Fibroblast of skin of right biceps (primary cell): Measurements from ENCODE around the gene JPH2.

Experiments
- DNase-seq: peaks from one replicate; pipeline ENCODE4 v3.0.0-alpha.2; 2013

JPH2 gene

DNA sequence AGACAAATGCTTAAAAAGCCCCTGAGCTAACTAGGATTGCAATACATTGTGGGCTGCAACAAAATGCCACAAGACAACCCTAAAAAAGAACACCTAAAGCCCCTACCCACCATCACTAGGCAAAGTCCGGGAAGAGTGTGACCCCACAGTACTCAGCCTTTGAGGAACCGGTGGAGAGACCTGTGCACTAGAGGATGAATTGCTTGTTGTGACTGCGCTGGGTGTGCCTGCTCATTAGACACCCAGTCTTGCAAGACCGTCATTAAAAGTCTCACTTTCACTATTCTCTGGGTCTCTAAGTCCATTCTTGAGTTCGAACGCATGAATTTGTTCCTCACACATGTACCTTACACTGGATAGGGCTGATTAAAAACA is 88.7 kb downstream of the JPH2 start:
- DNase-seq = no peak

DNA sequence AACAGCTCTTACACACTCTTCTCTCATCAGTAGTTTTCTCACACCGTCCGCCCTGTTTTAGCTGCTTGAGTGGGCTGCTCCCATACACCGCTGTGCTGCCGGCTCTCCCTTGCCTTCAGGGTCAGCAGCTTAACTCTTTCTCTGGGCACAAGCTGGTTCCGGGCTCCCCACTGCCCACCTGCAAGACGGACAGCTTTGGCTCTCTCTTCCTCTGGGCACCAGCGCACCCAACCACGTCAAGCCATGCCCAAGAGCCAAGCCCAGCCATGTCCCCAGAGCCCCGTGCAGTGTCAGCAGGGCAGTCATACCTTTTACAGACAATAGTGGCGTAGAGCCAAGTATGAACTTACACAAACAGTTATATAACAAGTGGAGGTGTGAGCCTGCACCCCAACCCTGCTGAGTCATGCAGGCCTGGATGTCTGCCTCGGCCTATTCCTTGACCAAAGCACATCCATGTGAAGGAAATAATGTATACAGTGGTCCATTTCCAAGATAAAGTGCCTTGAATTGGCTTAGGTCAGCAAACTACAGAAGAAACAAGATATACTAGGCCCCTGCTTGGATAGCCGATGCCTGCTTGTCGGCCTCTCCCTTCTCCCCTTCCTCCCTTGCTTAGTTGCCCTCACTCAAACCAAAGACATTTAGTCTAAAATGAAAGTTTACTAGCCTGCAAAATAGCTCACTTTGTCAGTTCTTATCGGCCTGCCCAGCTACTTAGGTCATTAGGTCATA is 89.3 kb downstream of the JPH2 start:
- DNase-seq = no peak

DNA sequence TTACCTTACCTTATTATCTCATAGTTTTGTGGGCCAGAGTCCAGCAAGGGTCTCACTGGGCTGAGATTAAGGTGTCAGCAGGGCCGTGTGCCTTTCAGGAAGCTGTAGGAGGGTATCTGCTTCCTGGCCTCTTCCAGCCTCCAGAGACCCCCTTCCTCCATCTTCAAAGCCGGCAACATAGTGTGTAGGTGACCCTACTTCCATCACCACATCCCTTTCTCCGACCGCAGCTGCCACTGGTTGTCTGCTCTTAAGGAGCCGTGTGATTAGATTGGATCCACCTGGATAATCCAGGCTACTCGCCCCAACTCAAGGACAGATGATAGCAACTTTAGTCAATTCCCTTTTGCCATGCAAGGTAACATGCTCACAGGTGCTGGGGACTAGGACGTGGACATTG is 91.2 kb downstream of the JPH2 start:
- no peak for DNase-seq

DNA sequence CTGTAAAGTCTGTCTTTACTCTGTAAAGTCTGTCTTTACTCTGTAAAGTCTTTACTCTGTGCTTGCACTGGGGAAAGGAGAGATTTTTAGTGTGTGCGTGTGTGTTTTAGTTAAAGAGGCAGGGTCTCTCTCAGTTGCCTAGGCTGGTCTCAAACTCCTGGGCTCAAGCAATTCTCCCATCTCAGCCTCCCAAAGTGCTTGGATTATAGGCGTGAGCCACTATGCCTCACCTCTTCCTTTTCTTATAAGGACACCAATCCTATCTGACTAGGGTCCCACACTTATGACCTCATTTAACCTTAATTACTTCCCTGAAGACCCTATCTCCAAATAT is 93.8 kb downstream of the JPH2 start:
- no peak for DNase-seq

DNA sequence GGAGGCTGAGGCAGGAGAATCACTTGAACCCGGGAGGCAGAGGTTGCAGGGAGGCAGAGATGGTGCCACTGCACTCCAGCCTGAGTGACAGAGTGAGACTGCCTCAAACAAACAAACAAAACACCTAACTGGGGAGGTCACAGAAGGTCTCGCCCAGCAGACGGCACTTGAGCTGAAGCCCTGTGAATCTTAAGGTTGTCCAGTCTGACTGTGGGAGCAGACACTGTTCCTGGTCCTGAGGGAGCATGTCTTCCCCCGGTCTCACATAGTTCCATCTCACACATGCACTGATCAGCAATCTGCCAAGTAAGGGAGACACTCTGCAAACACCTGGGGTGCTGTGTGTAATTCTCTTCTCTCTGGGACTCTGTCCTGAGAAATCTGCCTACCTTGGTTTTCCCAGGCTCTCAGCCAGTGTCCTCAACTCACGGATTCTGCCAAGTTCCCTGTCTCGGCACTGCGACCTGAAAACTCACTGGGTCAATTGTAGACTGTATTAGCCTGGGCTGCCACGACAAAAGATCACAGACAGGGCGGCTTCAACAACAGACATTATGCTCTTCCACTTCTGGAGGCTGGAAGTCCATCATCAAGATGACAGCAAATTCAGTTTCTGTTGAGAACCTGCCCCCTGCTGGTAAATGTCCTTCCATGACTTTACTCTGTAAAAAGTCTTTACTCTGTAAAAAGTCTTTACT is 94.3 kb downstream of the JPH2 start:
- peak; percentile 51 for DNase-seq

DNA sequence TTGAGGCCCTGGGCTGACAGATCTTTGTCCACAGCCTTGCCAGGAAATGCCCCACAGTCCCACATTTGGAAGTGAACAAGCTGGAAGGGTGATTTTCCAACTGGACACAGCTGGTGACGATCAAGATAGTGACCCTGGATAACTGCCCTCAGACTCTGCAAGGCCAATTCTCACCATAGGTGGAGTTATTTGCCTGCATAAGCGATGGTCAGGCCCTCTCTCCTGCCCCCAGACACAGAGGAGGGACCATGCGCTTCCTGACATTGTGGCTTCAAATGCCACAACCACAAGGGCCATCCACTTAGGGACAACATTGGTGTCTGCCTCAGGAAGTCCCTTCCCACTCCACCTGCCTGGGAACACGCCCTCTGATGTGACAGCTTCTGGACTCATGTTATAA is 96.0 kb downstream of the JPH2 start:
- DNase-seq = no peak

DNA sequence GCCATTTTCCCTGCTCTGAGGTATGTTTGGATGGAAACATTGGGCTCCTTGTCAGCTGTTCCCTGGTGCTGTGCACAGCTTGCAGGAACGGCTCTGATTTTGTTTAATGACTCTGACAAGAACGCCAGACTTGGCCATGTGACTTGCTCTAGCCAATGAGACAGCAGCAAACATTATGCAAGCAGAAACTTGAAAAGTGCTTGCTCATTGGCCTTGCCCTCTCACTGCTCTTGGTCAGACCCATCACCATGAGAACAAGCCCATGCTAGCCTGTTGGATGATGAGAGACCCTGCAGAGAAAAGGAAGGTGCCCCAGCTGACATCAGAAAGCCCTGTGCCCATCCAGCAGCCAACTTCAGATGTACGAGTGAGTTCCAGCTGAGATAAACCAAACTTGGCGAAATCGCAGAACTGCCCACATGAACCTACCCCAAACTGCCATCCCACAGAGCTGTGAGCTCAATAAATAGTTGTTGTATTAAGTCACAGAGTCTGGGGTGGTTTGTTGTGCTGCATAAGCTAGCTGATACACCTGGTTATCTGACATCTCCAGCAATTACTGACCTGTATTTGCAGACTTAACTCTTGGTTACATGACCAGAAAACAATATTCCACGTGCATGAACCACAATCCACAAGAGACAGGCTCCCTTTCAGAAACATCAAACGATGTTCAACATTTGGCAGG is 96.9 kb downstream of the JPH2 start:
- DNase-seq = peak; percentile 55

DNA sequence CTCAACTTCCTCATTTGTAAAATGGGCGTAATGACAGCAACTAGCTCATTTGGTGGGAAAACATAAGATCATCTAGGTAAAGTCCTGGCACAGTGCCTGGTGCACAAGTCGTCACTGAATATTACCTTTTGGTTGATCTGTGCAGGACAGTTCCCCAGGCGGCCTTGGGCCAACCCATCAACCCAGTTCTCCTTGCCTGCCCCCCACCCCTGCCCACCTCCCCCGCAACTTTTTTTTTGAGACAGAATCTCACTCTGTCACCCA is 99.2 kb downstream of the JPH2 start:
- no peak for DNase-seq

DNA sequence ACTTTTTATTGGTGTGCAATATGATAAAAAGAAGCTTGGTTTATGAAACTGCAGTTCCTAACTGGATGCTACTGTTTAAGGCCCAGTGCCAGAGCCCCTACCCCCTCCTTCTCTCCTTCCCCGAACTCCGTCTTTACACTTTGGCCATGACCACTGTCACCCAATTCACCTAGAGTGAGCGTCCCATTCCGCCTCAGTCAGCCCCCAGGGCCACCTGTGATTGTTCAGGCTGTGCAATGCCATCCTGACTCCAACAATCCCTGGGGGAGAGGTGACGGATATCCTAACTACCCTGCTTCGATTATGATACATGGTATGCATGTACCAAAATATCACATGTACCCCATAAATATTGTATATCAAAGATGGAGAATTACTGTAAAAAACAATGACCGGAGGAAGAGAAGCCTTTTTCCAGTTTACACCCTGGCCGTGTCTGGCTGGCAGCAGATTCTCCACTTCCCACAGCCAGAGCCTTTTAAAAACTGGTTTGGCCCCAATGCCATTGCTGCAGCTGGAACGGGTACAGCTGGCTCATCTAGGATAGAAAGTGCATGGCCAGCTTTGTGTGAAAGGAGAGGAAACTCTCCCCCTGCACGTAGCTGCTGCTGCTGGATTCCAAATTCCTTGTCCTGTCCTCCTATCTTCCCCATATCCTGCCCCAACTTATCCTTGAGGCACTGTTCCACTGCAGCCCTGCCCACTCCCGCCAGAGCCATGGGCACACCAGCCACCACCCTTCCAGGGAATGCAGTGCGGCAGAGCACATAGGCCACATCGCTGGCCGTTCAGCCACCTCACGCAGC is 99.7 kb downstream of the JPH2 start:
- no peak for DNase-seq

DNA sequence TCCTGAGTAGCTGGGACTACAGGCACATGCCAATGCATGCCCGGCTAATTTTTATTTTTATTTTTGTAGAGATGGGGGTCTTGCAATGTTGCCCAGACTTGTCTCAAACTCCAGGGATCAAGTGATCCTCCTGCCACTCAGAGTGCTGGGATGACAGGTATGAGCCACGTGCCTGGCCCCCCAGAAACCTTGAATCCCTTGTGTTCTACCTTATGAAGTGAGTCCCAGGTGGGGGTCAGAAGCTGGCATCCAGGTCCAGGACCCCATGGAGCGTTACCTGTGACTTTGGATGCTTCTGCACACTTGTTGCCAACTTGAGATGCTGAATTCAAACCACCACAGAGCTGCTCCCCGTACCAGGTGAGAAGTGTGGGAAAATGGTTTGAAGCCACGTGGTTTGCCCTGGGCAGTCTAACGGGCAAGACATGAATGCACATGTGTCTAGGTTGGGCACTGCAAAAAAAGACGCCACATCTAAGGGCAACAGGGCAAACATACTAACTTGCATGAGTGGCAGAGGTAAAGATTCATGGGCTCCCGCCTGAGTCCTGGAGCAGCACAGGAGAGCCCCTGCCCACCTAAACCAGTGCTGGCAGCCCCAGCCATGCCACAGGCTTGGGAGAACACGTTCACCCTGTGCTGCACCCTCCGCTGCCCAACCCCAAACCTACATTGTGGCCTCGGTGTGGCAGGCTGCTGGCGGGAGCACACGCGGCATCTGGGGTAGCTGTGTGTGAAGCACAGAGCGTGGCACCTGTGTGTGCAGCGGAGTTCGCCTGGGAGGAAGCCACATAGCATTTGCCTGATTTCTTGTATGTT is 101.2 kb downstream of the JPH2 start:
- DNase-seq = no peak

DNA sequence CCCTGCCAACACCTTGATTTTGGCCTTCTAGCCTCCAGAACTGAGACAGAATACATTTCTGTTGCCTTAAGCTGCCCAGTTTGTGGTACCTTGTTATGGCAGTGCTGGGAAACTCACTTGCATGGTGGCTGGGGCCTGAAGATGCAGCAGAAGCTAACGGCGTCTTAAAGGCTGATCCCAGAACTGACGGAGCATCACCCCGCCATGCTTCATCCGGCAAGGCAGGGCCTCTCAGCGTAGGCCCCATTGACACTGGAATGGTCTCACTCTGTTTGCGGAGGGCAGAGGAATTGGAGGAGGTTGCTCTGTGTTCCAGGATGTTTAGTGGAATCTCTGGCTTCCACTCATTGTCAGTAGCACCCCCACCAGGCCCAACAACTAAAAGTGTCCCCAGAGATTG is 102.1 kb downstream of the JPH2 start:
- DNase-seq = no peak

DNA sequence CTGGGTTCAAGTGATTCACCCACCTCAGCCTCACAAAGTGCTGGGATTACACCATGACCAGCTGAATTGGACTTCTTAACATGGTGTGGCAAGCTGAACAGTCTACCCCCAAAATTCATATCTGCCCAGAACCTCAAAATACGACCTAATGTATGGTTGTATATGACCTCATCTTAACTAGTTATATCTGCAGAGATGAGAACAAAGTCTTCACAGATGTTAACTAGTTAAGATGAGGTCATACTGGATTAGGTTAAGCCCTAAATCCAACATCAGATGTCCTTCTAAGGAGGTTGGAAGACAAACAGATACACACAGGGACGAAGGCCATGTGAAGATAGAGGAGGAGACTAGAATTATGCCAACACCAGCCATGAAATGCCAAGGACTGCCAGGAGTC is 102.5 kb downstream of the JPH2 start:
- no peak for DNase-seq

DNA sequence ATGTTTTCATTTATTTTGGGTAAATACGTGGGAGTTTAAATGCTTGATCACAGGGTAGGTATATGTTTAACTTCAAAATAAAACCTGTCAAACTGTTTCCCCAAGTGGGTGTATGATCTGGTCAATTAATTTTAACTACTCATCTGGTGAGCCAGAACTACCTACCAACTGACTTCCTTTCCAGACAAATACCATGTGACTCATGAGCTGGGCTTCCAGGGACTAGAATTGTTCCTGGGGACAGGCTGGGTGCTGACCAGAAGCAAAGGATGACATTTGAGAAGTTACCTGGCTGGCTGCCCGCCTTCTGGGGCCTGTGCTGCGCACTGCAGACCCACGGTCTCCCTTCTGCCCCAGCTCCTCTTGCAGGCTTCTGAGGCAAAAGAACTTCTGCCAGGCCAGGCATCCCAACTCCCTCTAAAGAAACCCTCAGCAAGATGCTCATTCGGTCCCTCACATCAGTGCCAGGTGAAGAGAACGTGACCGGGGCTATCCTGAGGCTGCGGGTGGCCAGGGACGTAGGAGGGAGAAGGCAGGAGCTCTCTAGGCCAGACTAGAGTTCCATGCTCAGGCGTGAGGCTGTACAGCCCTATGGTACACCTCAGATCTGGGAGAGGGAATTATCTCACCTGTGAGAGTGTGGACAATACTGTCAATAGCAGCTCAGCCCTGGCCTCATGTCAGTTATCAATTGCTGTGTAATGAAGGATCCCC is 103.6 kb downstream of the JPH2 start:
- DNase-seq = peak; percentile 80

DNA sequence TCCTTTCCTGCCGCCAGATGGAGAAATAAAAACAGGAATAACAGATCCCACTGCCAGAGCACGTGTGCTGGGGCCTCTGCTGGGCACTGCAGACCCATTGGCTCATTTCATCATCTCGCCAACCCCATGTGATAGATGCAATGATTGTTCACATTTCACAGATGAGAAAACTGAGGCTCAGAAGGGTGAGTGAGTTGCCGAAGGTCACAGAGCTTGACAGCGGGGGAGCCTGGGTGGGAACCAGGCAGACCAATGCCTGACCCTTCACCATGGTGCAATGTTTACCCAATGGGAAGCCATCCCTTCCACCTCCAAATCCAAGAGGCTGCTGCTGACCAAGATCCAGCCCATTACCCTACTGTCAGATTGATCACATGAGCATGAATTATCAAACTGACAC is 105.1 kb downstream of the JPH2 start:
- no peak for DNase-seq

DNA sequence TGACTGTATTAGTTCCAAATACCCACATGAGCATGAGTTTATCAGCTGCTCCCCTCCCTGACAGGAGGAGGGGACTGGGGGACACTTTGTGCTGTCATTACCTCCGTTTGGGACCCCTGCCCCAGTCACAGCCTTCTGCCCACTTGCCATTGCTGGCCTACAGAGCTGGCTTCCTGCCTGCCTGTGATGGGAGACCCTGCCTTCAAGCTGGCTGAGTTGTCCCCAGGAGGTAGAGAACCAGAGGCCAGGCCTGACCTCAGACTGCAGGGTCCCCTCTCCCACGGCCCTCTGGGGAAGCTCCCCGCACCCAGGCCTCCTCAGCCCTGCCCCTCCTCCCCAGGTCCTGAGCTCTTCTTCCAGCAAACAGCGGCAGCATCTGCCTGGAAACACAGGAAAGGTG is 105.5 kb downstream of the JPH2 start:
- no peak for DNase-seq

DNA sequence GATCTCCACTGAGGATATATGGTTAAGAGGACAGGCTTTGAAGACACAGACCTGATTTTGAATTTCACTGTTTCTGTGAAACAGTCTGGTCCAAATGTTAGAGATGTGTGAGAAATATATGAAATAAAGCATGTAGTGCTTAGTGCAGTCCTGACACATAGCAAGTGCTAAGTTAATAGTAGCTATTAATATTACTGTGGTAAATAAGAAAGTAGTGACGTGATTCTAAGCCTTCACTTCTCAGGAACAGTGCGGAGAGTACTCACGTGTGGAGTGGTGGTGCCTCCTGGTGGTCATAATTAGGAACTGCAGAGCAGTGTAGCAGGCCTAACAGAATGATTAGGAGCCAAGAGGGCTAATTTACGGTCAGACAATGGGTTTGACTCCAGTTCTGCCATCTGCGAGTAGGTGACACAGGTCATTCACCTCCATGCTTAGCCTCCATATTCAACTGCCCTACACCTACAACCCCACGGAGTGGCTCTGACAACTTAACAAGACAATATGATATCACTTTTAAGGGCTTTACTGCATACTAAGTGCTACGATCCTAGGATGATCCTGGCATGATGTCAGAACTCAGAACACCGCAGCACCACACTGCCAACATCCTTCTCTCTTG is 106.2 kb downstream of the JPH2 start:
- peak; percentile 73 for DNase-seq

DNA sequence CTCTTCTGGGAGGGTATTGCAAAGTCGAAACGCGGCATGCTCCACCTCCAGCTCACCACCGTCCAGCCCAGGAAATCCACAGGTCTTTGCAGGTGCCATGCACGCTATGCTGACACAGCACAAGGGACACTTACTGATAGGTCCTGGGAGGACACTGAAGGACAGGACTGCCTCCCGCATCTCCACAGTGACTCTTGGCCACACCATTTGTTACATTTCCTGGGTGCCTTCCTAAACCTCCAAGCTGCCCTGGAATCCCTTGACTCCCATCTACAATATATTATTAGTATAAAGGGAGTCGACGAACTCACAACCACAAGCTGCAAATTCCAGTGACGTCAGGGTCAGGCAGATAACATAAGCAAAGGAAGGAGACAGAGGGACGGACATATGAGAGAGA is 106.9 kb downstream of the JPH2 start:
- DNase-seq = peak; percentile 9

DNA sequence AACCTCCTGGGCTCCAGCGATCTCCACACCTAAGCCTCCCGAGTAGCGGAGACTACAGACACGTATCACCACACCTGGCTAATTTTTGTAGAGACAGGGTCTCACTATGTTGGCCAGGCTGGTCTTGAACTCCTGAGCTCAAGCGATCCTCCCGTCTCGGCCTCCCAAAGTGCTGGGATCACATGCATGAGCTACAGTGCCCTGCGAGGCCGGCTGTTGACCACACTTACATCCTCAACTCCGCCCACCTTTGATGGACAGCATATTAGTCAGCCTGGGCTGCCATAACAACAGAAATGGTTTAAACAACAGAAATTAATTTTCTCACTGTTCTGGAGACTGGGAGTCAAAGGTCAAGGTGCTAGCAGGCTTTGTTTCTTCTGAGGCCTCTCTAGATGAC is 107.7 kb downstream of the JPH2 start:
- no peak for DNase-seq

DNA sequence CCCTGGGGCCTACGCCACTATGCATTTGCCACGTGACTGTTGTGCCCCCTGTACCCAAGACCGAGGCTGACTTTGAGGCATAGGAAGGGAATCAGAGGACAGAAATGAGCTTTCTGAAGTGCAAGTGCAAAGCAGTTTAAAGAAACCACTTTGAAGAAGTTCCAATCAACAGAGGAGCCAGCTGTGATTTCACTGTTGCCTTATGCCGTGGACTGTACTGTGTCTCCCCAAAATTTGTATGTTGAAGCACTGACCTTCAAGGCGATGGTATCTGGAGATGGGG is 111.1 kb downstream of the JPH2 start:
- no peak for DNase-seq

DNA sequence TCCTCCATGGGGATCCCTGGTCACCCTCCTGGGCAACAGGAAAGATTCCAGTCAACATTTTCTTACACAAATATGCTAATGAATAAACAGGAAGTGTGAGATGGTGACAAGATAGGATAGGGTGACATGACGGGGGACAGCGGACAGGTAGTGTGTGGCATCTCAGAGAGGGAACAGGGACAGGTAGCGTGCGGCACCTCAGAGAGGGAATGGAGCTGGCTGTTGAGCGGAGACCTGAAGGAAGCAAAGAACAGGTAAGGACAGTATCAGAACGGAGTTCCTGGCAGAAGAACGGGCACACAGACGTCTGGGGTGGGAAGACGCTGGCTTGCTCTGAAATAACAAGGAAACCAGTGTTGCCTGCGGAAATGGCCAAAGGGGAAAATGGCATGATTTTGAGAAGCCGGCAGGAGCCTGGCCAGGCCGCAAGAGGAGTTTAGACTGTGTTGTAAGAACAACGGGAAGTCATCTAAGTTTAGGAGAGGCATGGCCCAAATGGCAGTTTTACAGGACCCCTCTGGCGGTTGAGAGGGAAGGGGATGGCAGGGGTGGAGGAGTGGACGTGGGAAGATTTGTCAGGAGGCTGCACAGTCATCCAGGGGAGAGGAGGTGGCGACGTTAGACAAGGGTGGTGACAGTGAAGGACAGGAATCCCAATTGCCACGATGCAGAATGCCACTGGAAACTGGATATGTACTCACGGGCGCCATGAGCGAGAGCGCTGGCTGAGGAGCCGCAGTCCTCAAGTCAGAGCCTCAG is 111.6 kb downstream of the JPH2 start:
- no peak for DNase-seq
